NCI-H2029 (cell line): Measurements from ENCODE around the gene ZNF33A.
"Not testable (repeated sequence)": the region's sequence is repeated elsewhere in the genome, so short reads cannot be mapped to it uniquely, and the experiment has no call there.

Experiments
- DNase-seq: peaks from one replicate; lab custom pipeline; 2025; lab: John Stamatoyannopoulos, UW

The ZNF33A gene

DNA sequence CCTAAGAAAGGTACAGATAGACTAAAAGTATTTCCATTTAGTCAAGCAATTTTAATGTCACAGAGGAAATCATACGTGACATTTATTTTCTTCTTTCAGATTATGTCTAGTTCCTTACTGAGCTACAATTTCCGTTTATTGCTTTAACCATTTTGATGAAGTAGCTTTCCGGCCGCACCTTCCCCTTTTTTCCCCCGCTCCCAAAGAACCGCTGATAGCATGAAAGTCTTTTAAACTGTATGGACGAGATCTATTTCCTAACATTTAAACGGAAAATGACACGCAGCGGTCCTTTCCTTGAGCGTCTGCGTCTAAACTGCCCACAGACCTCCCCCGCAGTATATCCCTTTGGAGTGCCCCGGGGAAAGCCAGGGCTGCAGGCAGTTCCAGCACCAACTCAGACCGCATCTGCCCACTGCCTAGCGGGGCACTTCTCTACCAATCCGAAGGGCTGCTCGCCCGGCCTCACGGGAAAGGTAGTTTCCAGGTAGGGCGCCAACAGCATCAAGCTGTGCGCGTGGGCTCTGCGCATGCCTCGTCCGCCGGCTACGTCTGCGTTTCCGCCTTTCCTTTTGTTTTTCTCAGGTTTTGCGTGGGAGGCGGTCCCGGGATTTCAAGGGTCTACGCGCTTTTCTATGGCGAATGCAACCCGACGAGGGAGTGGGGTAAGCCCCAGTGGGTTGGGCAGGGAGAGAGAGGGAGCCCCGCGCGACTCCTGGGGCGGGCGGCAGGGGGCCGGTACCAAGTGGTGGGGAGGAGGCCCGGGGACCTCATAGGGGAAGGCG, at the start of gene ZNF33A:
Gene ZNF33A, plus strand, starts transcription at position 557 of the 785 bp plus-strand sequence. CDS start 1,667 bp downstream, outside the sequence.
- DNase-seq, result peak; percentile 80

DNA sequence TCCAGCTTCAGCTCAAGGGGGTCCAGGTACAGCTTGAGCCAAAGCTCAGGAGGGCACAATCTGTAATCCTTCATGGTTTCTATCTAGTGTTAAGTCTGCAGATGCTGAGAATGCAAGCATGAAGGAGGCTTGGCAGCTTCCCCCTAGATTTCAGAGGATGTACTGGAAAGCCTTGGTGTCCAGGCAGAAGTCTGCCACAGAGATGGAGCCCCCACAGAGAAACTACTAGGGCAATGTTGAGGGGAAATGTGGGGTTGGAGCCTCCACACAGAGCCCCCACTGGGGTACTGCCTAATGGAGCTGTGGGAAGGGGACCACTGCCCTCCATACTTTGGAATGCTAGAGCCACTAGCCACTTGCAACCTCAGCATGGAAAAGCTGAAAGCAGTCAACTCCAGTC, 45.5 kb upstream of the ZNF33A start:
- DNase-seq, result no peak

- DNase-seq, result no peak
Observed at GRCh38 chr10:37972396-37972795, 38.1 kb upstream of the ZNF33A start.

GRCh38 chr10:37975401-37975991, 35.0 kb upstream of the ZNF33A start:
- DNase-seq, result no peak

DNA sequence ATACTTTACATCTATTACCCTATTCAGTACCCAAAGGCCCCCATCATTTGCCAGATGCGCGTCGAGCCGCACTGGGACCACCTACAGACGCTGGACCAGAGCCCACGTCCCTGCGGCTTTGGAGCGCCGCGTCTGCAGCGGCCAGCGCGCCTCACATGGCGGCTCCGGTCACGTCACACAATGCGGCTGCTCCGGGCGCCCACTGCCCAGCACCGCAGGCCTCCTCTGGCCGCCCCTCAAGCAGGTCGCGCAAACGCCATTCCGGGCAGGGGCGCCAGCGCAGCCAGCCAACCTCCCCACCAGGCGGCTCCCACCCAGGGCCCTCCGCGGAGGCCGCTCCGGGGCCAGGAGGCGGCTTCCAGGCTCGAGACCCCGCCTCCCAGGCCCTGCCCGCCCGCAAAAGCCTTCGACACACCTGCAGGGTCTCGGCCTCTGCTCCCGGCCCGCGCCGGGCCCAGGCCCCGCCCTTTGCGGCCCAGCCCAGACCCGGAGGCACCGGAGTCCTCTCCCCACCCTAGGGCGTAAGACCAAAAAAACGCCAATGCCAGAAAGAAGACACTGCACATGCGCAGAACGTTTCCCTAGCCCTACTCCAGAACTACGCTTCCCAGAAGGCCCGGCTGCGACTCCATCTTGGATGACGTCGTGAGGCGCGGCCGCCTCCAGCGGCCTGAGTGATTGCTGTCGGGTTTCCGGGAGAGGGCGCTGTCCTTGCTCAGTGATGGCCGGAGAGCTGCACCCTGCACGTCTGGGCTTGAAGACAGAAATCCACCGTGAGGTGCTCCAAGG, 34.2 kb upstream of the ZNF33A start, which contains the start of gene ZNF25:
Gene ZNF25, minus strand, starts transcription at position 557 of the 789 bp plus-strand sequence. CDS start 4,925 bp downstream, outside the sequence.
- peak; percentile 88 for DNase-seq

GRCh38 chr10:37976880-37977203, 33.6 kb upstream of the ZNF33A start:
- no peak for DNase-seq

- DNase-seq, result no peak
Observed at GRCh38 chr10:37991655-37992054, 18.8 kb upstream of the ZNF33A start.

DNA sequence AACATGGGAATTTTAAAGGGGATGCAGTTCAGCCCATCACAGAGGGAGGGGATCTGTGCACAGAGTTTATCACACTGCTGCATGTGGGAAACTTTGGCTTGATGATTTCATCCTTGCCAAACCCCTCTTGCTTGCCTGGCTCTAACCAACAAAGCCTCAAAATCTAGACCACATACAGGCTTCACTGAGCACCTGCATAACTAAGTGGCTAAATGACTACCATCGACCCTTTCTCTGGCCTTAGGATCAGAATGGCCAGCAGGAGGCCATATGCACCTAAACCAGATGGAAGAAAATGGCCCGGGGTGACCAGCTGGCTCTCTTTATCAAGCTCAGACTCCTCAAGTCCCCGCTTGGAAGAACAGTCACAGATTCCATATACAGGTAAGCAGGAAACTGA, 18.4 kb upstream of the ZNF33A start:
- DNase-seq, result no peak

DNA sequence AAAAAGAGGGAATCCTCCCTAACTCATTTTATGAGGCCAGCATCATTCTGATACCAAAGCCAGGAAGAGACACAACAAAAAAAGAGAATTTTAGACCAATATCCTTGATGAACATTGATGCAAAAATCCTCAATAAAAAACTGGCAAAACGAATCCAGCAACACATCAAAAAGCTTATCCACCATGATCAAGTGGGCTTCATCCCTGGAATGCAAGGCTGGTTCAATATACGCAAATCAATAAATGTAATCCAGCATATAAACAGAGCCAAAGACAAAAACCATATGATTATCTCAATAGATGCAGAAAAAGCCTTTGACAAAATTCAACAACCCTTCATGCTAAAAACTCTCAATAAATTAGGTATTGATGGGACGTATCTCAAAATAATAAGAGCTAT, 11.6 kb upstream of the ZNF33A start:
- not testable (repeated sequence) for DNase-seq

DNA sequence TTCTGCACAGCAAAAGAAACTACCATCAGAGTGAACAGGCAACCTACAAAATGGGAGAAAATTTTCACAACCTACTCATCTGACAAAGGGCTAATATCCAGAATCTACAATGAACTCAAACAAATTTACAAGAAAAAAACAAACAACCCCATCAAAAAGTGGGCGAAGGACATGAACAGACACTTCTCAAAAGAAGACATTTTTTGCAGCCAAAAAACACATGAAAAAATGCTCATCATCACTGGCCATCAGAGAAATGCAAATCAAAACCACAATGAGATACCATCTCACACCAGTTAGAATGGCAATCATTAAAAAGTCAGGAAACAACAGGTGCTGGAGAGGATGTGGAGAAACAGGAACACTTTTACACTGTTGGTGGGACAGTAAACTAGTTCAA, 10.0 kb upstream of the ZNF33A start:
- DNase-seq, result not testable (repeated sequence)

DNA sequence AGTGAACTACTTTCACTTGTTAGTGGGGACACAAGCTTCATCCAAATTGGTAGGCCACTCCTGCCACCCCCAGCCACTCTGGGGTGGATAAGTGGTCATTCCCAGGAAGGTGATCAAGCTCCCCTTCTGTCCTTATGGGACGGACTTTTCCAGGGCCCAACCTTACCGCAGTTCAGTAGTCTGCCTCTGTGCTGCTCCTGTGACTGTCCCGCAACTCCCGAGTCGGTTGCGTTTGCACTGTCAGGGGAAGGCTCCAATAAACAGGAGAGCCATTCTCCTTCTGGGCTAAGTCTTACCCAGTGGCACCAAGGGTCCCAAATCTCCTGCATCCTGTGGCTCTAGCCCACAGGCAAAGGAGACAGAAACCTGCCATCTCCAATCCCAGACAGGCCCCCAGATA, 7.4 kb upstream of the ZNF33A start:
- no peak for DNase-seq

DNA sequence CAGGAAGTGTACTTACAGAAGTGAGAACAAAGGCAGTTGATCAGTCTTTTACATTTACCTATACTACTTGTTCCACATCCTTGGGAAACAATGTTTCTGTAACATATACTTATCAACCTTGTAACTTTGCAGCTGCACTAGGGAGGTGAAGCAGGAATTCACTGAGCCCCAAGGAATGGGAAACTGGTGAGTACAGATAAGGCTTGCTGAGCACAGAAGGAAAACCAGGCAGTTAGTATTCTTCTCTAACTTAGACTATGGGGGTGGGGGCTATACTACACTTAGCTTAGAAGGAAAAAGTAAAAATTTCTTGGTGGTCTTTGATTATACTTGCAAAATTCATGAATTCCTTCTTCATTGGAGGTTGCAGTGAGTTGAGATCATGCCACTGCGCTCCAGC, 6.9 kb upstream of the ZNF33A start:
- DNase-seq, result no peak

DNA sequence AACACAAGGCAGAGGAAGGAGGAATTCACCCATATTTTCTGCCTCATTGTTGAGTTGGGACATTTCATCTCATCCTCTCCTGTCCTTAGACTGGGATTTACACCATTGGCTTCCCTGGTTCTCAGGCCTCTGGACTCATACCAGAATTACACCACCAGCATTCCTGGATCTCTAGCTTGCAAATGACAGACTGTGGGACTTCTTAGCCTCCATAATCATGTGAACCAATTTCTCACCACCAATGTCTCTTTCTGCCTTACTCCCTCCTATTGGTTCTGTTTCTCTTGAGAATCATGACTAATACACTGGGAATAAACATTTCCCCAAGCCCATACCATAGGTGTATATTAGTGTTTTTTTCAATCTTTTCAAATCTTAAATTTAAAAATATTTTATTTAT, 2.9 kb upstream of the ZNF33A start:
- DNase-seq, result no peak

GRCh38 chr10:38007991-38008390, 2.5 kb upstream of the ZNF33A start:
- DNase-seq, result no peak

DNA sequence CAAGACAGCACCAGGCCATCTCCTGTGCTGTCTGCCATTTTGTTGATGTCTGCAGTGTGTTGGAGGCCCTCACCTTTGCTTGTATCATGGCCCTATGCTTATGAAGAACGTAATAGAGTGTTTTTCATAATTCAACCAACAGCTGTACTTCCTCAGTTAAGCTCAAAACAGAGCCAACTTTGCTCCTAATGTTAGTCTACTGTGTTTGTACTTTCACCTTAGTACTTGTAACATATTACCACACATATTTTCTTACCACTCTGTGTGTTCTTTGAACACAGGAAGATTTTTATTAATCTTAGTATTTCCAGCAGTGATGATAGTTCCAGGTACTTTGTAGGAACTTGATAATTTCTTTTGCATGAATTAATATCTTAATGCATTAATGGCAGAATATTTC, 5.9 kb downstream of the ZNF33A start:
- DNase-seq, result no peak

GRCh38 chr10:38019124-38019523, 8.6 kb downstream of the ZNF33A start:
- DNase-seq, result not testable (repeated sequence)

- DNase-seq, result no peak
Observed at GRCh38 chr10:38025283-38025682, 14.8 kb downstream of the ZNF33A start.

DNA sequence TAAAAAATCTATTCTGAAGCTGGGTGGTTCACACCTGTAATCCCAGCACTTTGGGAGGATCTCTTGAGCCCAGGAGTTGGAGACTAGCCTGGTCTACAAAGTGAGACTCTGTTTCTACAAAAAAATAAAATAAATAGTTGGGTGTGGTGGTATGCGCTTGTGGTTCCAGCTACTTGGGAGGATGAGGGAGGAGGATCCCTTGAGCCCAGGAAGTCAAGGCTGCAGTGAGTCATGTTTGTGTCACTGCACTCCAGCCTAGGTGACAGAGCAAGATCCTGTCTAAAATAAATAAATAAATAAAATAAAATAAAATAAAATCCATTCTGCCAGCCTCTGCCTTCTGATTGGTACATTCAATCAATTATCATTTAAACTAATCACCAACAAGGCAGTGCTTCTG, 17.5 kb downstream of the ZNF33A start:
- no peak for DNase-seq

- DNase-seq, result no peak
Observed at GRCh38 chr10:38032886-38033285, 22.4 kb downstream of the ZNF33A start.

- DNase-seq, result no peak
Observed at GRCh38 chr10:38038107-38038931, 27.8 kb downstream of the ZNF33A start.

- DNase-seq, result no peak
Observed at GRCh38 chr10:38038932-38039245, 28.4 kb downstream of the ZNF33A start.

DNA sequence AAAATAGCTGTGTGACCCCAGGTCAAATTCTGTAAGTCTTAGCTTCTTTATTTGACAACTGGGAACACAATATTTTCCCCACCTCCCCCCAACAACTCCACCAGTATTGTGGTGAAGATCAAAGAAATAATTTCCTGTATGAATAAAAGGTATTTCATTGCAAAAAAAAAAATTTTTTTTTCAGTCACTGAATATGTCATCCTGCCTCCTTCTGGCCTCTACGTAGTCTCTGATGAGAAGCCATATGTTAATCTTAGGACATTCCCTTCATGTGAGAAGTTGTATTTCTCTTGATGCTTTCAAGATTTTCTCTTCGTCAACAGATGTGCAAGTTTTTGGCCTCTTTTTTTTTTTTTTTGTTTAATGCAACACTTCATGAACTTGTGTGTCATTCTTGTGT, 33.0 kb downstream of the ZNF33A start:
- DNase-seq, result no peak
